GM19099 (cell line): ENCODE data around the gene TLK2.

Experiments
- POLR2A ChIP-seq: IDR thresholded peaks from 3 replicates; pipeline ENCODE4 v1.6.1; 2011; ENCODE audit warnings: low read depth; ENCODE audit not compliant: insufficient read length; ENCODE audit errors: extremely low read depth

The TLK2 gene

DNA sequence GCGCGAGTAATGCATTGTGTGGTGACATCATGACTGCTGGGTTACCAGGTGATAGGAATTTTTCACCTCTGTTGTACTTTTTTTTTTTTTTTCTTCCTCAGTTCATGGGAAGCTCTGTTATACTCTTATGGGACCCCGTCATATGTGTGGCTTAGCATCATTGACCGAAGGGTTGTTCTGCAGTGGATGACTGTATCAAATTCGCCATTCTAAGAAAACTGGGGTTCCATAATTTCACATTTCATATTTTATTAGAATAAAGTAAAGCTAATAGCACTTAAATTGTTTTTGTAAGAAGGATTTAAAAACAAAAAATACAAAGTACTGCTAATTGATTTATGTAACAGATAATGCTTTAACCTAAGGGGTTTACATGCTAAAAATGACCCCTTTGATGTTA lies 116.9 kb downstream of the TLK2 start:
- no peak for TF ChIP-seq POLR2A

DNA sequence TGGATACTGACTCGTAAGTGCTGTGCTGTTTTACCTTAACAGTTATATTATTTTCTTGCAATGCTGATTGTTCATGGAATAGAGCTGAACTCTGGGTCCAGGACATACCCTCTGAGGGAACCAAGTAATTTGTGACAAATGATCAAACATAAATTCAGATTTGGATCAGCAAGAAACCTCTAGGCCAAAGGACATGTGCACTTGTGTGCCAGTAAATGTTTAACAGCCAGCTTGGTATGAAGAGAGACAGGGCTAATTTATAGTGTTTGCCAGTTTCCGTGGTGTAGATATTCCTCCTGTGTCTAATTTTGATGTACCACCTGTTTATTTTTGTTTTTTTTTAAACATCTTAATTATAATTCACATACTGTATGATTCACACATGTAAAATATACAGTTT lies 118.0 kb downstream of the TLK2 start:
- TF ChIP-seq POLR2A, result no peak

DNA sequence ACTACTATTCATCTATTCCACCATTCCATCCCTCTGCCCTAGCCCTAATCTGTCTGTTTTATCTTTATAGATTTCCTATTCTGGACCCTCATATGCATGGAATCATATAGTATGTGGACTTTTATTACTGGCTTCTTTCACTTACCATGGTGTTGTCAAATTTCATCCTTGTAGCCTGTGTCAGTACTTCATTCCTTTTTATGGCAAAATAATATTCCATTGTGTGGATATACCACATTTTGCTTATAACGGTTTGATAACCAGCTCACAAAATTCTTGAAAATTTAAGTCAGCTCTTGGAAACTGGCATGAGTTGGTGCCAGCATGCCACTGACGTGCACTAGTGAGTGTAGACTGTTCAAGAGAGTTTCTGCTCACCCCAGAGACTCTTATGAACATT lies 118.5 kb downstream of the TLK2 start:
- no peak for TF ChIP-seq POLR2A

DNA sequence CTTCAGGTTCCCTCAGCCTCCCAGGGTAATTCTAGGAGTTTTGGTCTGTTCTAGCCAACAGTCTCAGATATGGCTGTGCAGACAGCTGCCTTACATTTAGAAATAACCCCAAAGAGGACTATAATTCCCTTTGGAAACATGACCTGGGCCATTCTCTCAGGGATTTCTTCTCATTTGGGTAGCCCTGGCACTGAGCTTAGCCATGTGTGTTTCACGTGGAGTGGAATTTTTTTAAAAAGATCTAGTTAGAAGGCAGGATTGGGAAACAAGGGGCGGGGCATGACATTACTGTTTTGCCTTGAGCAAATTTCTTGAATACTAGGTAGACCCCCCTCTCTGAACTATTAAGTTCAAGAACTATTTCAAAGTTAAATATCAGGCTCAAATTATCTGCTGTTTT lies 119.3 kb downstream of the TLK2 start:
- no peak for TF ChIP-seq POLR2A

DNA sequence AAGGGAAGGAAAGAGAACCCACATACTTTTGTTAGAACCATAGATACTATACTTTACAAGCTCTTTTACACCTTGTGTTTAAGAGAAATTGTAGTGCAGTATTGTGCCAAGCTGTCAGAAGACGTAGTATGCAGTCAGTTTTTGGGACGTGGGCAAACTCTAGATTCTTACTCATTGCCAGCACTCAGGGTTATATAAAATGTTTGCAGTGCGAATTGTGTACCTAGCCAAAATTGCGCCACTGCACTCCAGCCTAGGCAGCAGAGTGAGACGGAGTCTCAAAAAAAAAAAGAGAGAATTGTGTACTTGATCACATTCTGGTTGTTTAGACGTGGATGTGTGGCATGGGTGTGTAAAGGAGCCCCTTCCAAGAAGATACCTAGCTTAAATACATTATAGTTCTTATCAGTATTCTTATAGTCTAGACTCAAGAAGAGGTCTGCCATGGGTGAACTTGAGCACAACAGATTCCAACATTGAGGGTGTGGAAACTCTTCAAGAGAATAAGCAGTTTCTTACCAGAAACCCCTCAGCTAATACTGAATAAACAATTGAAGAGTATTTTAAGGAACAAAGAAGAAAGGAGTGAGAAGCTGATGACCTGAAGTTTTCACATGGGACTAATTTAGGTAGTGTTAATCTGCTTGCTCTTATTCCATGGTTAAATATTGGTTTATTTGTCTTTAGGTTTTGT lies 121.5 kb downstream of the TLK2 start:
- no peak for TF ChIP-seq POLR2A

DNA sequence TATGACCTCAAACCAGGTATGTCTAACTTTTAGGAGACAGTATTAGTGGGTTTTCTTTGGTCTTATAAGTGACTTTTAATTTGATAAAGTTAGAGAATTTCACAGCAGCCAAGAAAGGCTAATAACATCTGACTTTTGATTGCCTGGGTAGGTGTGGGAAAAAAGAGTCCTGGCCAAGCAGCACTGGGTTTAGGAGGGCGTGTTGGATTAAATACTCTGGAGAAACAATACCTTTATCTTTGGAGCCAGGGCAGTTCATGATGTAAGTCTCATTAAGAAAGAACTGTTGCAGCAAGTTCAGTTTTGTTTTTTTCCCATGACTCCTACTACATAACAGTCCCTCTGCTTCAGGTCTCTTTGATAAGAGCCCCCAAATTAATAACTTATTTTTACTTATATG lies 122.2 kb downstream of the TLK2 start:
- TF ChIP-seq POLR2A, result no peak

DNA sequence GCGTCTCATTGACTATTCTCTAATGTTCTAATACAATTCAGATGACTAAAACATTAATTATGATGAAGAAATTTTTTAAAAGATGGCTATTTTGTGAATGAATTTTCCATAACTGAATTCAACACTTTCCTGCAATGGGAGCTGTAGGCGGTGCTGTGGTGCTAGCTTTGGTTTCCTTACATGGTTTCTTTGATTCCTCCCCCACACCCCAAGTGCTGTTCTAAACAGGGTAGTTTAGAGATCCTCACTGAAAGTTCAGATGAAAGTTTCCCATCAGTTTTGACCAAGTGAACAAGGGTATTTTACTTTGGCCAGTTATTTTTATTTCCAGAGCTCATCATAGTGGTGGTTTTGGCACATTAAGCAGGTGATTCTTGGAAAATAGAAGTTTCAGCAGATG lies 122.8 kb downstream of the TLK2 start:
- TF ChIP-seq POLR2A, result no peak

DNA sequence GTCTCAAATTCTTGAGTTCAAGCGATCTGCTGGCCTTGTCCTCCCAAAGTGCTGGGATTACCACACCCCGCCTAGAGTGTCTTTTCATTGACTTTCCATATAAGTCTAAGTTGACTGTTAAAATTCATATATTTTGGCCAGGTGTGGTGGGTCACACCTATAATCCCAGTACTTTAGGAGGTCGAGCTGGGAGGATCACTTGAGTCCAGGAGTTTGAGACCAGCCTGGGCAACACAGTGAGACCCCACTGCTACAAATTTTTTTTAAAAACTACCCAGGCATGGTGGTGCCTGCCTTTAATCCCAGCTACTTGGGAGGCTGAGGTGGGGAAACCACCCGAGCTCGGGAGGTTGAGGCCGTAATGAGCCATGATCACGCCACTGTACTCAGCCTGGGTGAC lies 127.0 kb downstream of the TLK2 start:
- no peak for TF ChIP-seq POLR2A

DNA sequence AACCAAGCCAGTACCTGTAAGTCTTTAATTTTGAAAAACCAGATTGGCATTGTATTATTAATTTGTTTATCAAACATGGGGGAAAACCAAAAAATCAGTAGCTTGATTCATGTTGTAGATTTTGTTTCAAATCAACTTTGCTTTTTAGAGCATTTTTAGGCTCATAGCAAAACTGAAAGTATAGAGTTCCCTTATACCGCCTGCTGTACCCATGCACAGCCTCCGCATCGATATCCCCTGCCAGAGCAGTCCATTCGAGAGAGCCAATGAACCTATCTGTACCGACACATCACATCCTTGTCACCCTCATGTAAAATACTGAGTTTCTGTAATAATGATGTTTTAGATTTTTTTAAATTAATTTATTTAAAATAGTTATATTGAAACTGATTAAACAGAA lies 132.7 kb downstream of the TLK2 start:
- no peak for TF ChIP-seq POLR2A

DNA sequence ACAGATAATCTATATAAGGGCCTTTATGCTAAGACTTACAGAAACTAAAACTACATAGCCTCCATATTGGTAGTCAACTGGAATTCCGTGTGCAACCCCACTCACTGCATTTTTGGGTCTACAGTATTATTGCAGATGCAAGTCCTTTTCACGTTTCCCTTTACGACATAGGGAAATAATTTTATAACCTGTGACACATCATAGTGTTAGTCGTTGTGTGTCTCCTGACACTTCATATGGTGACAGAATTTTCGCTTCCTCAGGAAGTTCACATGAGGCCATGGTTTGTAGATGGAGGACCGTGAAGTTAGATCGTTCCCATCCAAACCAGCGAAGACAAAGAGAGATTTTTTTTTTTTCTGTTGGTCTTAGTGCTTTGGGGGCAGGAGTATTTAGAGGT lies 133.1 kb downstream of the TLK2 start:
- TF ChIP-seq POLR2A, result no peak

DNA sequence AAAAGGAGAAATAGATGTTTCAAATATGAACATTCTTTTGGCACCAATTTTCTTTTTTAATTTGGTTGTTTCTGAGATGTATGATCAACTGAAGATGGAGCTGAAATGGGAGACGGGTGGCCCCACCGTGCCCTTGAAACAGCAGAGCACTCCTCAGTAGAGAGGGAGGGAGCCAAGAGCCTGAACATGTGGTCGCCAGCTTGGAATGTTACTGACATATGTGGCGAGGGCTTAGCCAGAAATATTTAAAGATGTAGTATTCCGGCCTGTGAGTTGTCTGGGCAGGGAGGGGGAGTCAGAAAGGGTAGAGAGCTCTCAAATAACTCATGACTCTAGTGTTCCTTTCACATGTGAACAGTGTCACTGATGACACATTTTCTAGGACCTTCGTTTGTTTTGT lies 135.5 kb downstream of the TLK2 start:
- TF ChIP-seq POLR2A, result no peak

DNA sequence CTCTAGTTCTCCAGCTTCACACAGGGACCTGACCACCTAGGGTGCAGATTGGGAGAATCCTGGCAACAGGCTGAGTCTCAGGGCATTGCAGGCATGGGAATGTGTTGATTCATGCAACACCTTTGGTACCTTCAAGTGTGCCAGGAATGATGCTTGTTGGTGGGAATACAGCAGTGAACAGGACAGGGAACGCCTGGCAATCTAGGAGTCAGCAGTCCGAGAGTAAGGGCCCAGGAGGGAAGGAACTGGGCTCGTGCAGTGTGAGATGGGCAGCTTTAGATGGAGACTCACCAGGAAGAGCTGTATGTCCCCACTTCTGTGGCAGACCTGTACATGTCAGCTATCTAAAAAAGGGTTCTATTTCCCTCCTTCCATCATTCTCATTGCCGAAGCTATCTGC lies 136.9 kb downstream of the TLK2 start:
- TF ChIP-seq POLR2A, result no peak

DNA sequence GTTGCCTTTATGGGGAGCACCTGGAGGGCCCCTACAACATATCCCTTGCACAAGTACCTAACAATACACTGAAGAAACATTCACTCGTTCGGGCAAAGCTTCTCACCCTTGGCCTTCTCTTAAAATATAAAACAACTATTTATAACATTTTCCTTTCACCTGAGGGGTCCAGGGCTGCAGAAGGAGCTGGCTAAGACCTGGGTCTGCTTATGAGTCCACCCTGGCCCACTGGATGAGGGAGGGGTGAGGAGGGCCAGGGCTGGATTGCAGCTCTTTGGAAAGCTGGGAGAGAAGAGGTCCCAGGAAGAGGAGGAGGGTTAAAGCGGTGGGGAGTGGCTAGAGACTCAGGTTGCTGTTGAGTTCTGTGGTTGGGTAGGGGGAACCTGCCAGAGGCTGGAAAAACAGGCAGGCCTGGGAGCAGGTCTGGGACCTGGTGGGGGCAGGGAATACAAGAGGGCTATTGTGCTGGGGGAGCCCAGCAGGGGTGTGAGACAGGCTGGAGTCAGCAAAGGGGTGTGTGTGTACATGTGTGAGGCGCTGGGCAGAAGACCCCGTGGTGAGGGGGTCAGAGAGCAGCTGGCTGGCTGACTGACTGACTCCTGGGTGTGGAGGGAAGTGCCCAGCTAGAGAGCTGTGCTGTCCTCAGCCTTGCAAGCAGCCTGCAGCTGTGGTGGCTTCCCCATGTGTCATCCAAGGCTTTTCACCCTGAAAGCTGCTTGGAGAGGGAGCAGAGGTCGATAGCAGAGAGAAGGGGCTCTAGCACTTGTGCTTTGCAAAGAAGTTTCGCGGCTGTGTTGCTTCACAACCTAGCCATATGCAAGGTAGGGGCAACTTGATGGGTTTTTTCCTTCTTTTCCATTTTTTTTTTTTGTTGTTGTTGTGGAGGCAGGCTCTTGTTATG lies 138.6 kb downstream of the TLK2 start:
- TF ChIP-seq POLR2A, result no peak

DNA sequence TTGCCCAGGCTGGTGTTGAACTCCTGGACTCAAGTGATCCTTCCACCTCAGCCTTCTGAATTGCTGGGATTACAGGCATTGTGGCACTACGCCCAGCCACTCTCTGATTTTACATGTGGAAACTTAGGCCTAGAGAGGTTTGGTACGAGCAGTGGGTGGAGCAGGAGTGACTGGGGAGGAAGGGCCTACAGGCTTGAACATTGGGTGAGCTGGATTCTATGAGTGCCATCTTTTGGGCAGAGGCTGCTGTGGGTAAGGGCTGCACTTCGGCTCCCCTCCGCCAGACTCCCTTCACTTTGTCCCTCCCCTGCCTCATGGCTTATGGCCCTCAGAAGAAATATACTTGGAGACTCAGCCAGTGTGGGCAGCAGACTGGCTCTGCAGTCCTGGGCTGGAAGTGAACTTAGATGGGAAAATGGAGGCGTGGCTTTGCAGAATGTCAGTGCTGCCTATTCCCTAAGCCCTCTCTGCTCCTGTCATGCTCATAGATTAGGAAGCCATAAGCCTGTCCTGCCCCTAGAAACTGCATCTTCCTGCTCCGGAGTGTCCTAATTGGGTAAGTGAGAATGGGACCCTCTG lies 139.4 kb downstream of the TLK2 start:
- no peak for TF ChIP-seq POLR2A

DNA sequence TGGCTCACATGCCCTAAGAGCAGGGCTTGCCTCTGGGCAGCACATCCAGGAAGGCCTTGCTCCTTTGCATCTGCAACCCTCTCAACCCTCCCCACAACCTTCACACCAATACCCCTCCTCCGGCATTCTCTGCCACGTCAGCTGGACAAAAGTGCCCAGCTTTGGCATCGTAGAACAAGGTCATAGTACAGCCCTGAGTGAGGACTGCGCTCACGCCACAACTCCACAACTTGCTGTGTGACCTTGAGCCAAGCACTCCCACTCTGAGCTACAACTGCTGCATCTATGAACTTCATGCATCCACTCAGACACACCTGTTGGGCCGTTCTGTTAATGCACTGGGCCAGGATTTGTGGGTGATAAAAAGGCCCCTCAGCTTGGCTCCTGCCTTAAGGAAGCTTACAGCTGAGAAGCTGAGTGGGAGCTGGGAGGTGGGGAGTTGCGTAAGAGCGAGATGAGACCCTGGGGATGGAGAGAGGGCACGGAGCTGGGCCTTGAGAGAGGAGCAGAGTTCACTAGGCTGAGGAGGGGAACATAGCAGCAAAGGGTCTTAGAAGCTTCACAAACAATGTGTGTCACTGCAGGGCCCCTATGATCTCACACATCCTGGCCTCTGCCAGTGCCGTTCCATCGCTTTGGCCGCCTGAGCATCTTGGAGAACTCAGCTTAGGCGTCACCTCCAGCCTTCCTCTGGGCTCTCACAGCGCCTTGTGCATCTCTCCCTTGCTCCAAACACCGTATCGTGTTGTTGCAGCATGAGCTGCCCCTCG lies 140.2 kb downstream of the TLK2 start:
- TF ChIP-seq POLR2A, result no peak
